GM21528 (cell line): ENCODE measurements around the gene KPNA2.

Experiments used
- ATAC-seq: cut with Tn5 transposase; IDR thresholded peaks from one replicate; pipeline ENCODE4 v1.9.1; 2021; ENCODE audit warnings: mild to moderate bottlenecking, moderate library complexity; ENCODE audit not compliant: unreplicated experiment, low FRiP score

The KPNA2 gene

GRCh38 chr17:68095205-68095811 lies 59.8 kb downstream of the KPNA2 start:
- no peak for ATAC-seq

DNA sequence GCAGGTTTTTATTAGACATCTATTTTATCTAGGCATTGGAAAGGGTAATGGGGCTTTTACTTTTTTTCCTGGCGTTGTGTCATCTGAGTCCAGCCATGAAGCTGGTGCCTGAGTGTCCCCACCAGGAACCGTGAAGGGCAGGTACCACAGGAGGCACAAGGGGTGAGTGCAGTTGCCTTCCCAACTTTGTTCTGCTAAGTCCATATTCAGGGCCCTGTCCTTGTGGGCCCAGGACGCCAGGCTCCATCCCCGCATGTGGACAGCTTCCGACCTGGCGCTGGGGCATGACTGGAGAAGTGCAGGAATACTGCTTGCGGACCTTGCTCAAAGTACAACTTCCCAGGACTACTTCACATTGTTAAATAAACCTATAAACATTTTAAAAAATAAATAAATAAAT lies 60.6 kb downstream of the KPNA2 start:
- ATAC-seq = no peak
